GM12878 (cell line): ENCODE results near the gene SIGMAR1. TPM values are rescaled to one million over a fixed set of nuclear protein-coding genes. Genes with fewer than 3 reads are reported as not detected.

Experiments used
- ATAC-seq: fragments of 200-7000 bp; cut with Tn5 transposase; 3 replicates; pipeline ENCODE4 v1.9.1; 2020; ENCODE audit warnings: mild to moderate bottlenecking, moderate library complexity
- BruUV-seq: library from RNA; stranded (reverse); fragments of 400-500 nt; replicated peaks from 2 replicates; lab custom pipeline; 2021; lab: Mats Ljungman, UMichigan
- CTCF ChIA-PET: fragments of 300-600 bp; sonication (Branson Sonifier 250); formaldehyde crosslinking; extraction: SDS; loops from one replicate; lab custom pipeline; 2021; ENCODE audit warnings: inconsistent platforms; lab: Yijun Ruan, JAX
- POLR2A ChIA-PET: fragments of 350-600 bp; formaldehyde crosslinking; extraction: SDS; loops from one replicate; lab custom pipeline; 2021; ENCODE audit warnings: inconsistent platforms; lab: Charles Lee
- RAD21 ChIA-PET: fragments of 300-600 bp; sonication (Branson Sonifier 250); formaldehyde crosslinking; loops from one replicate; lab custom pipeline; 2023; ENCODE audit warnings: antibody characterized with exemption; ENCODE audit not compliant: unreplicated experiment; lab: Charles Lee
- SMC1A ChIA-PET: fragments of 300-600 bp; sonication (Branson Sonifier 250); formaldehyde crosslinking; loops from one replicate; lab custom pipeline; 2023; ENCODE audit not compliant: unreplicated experiment, uncharacterized antibody; lab: Charles Lee
- DNase-seq: peaks from one replicate; pipeline ENCODE4 v3.0.0-alpha.2; 2011; ENCODE audit warnings: low read depth, low spot score
- FAIRE-seq: peaks from 3 replicates; lab custom pipeline; 2011; peaks lifted over from hg19 to GRCh38; lab: Jason Lieb, UNC
- H2AFZ ChIP-seq: 2 replicates; pipeline ENCODE4 v1.6.0; 2011; ENCODE audit warnings: low read depth, low read length, control low read depth; ENCODE audit not compliant: control insufficient read depth
- H3K27ac ChIP-seq: 2 replicates; pipeline ENCODE4 v1.5.1; 2011; ENCODE audit warnings: control low read depth; ENCODE audit not compliant: control insufficient read depth, insufficient read depth
- H3K27me3 ChIP-seq, 2 experiments: replicated peaks in 1 of 2; 2 replicates each; pipeline versions ENCODE4 v1.6.0 to v1.6.1; 2011; ENCODE audit warnings: low read length in 1 of 2; ENCODE audit not compliant: control insufficient read depth in 2 of 2, insufficient read depth in 2 of 2
- H3K36me3 ChIP-seq, 2 experiments: 2 replicates each; pipeline ENCODE4 v1.5.1; 2011; ENCODE audit warnings: low read length in 1 of 2; ENCODE audit not compliant: control insufficient read depth in 2 of 2, insufficient read depth in 2 of 2
- H3K4me1 ChIP-seq: 2 replicates; pipeline ENCODE4 v1.6.1; 2011; ENCODE audit warnings: mild to moderate bottlenecking, low read length, moderate library complexity, mixed read lengths; ENCODE audit not compliant: control insufficient read depth, insufficient read depth
- H3K4me2 ChIP-seq: 2 replicates; pipeline ENCODE4 v1.6.0; 2011; ENCODE audit warnings: control low read depth; ENCODE audit not compliant: control insufficient read depth, insufficient read depth
- H3K4me3 ChIP-seq: fragments of 200-600 bp; sonication (generic); 2 replicates; pipeline ENCODE4 v1.5.1; 2016
- H3K79me2 ChIP-seq: 2 replicates; pipeline ENCODE4 v1.6.0; 2011; ENCODE audit warnings: low read length; ENCODE audit not compliant: control insufficient read depth, insufficient read depth
- H3K9ac ChIP-seq: 2 replicates; pipeline ENCODE4 v1.8.0; 2011; ENCODE audit warnings: low read length, control low read depth, mixed read lengths; ENCODE audit not compliant: control insufficient read depth, insufficient read depth
- H3K9me3 ChIP-seq: replicated peaks from 3 replicates; pipeline ENCODE4 v1.5.1; 2011; ENCODE audit warnings: mild to moderate bottlenecking, low read length; ENCODE audit not compliant: control insufficient read depth, insufficient read depth
- H4K20me1 ChIP-seq: 2 replicates; pipeline ENCODE4 v1.6.0; 2011; ENCODE audit not compliant: control insufficient read depth, insufficient read depth
- BCL3 ChIP-seq: IDR thresholded peaks from 2 replicates; pipeline ENCODE4 v1.6.1; 2011; ENCODE audit warnings: borderline replicate concordance, low read depth, mild to moderate bottlenecking, moderate library complexity, low read length; ENCODE audit not compliant: insufficient read depth, poor library complexity, severe bottlenecking
- BCLAF1 ChIP-seq: fragments of 450-650 bp; IDR thresholded peaks from 2 replicates; pipeline ENCODE4 v1.6.1; 2017; ENCODE audit warnings: antibody characterized with exemption, mild to moderate bottlenecking, moderate library complexity
- CHD2 ChIP-seq: IDR thresholded peaks from 2 replicates; pipeline ENCODE4 v1.6.1; 2011; ENCODE audit warnings: low read depth, low read length, improper control_type of control experiment, borderline replicate concordance
- E2F4 ChIP-seq: IDR thresholded peaks from 2 replicates; pipeline ENCODE4 v1.6.1; 2012; ENCODE audit warnings: low read depth, low read length, improper control_type of control experiment
- IRF4 ChIP-seq: IDR thresholded peaks from 2 replicates; pipeline ENCODE4 v1.6.1; 2011; ENCODE audit warnings: low read depth, low read length
- MYC ChIP-seq: IDR thresholded peaks from 2 replicates; pipeline ENCODE4 v1.6.1; 2011; ENCODE audit warnings: mild to moderate bottlenecking, low read length, moderate library complexity, inconsistent platforms; ENCODE audit not compliant: insufficient read depth, insufficient replicate concordance, insufficient read length, severe bottlenecking
- NR2C2 ChIP-seq: IDR thresholded peaks from 2 replicates; pipeline ENCODE4 v1.6.1; 2011; ENCODE audit warnings: borderline replicate concordance, low read depth; ENCODE audit not compliant: control insufficient read depth, insufficient read length
- PAX5 ChIP-seq: IDR thresholded peaks from 2 replicates; pipeline ENCODE4 v1.6.1; 2011; ENCODE audit warnings: low read depth, low read length, borderline replicate concordance
- SMAD5 ChIP-seq: IDR thresholded peaks from 2 replicates; pipeline ENCODE4 v1.6.1; 2016; ENCODE audit warnings: antibody characterized with exemption, low read depth
- SPI1 ChIP-seq: IDR thresholded peaks from 2 replicates; pipeline ENCODE4 v1.6.1; 2011; ENCODE audit warnings: low read depth, mild to moderate bottlenecking, low read length, moderate library complexity, borderline replicate concordance; ENCODE audit not compliant: insufficient read depth
- TCF3 ChIP-seq: IDR thresholded peaks from 2 replicates; pipeline ENCODE4 v1.6.1; 2012; ENCODE audit warnings: low read depth, mild to moderate bottlenecking, low read length, borderline replicate concordance; ENCODE audit not compliant: insufficient read depth
- WGBS: methylation state at CpG from one replicate; pipeline ENCODE4 v1.1.6; 2016; ENCODE audit warnings: low lambda C conversion rate; ENCODE audit not compliant: insufficient replicate concordance, insufficient coverage; ENCODE audit errors: missing lambda C conversion rate; 5-methylcytosine and 5-hydroxymethylcytosine counted together
- in situ Hi-C: fragments of 300-500 bp; cut with MboI; formaldehyde crosslinking; loops from 9 replicates; pipeline ENCODE4 v1.14.3; 2018; ENCODE audit warnings: mixed read lengths
- intact Hi-C: fragments of 100-400 bp; cut with micrococcal nuclease; formaldehyde crosslinking; loops from one replicate; pipeline ENCODE4 v1.14.2; 2022; ENCODE audit not compliant: unreplicated experiment
- polyA plus RNA-seq, 11 experiments: library from polyadenylated mRNA; depleted of rRNA in 4 of 11; unstranded in 6 of 11; stranded (reverse) in 5 of 11; fragments of >200 nt; fragmentation: Nextera tagmentation in 4 of 11; fragmentation: Illumina TruSeq in 1 of 11; extraction: Ambion mirVana in 4 of 11; extraction: Trizol in 1 of 11; gene quantifications; 1 replicate in 1 of 11; 2 replicates in 10 of 11; pipeline versions ENCODE4 v1.2.1 to v1.2.3, GENCODE V29; 2011 to 2016; ENCODE audit warnings: inconsistent platforms in 2 of 11, missing spikeins in 2 of 11, low read depth in 1 of 11
- total RNA-seq, 4 experiments: library from RNA; depleted of rRNA in 3 of 4; stranded (reverse); fragments of >200 nt in 3 of 4; fragmentation: Illumina TruSeq in 1 of 4; extraction: Trizol in 1 of 4; gene quantifications; 2 replicates each; pipeline versions ENCODE4 v1.2.1 to v1.2.3, GENCODE V29; 2013 to 2021
- TF ChIP-seq, protein P1 (sequence below): fragments of 450-650 bp; formaldehyde crosslinking; IDR thresholded peaks from 2 replicates; pipeline ENCODE4 v1.4.0; 2022; ENCODE audit warnings: mild to moderate bottlenecking, moderate library complexity

SIGMAR1 gene
- total and polyA plus RNA-seq, 10 of the 15 experiments (the other 5 are each of a cell fraction or from before 2014, with no cell fraction given), result 7.1 to 133 (median 69.5) TPM

- TF ChIP-seq BCLAF1, result no peak
Observed at GRCh38 chr9:34655394-34655793, 17.8 kb upstream of the SIGMAR1 start (continued).

- in situ Hi-C loops (no loop called here), intact Hi-C loops (no loop called here)
- BruUV-seq, result no TSS peak
- no peaks in the 10 kb centered on the region for H3K27me3 ChIP-seq
- ChIA-PET SMC1A (no interaction called here), CTCF (no interaction called here), POLR2A (no interaction called here), RAD21 (no interaction called here)
- no peak overlapping the region for H3K9ac ChIP-seq
- no peak overlapping the region for H3K27ac ChIP-seq
- no peak overlapping the region for H3K4me3 ChIP-seq
- no peak for ATAC-seq
- no peak for FAIRE-seq
- H4K20me1 ChIP-seq, result no peaks in the 10 kb centered on the region
- no peaks in the 10 kb centered on the region for H3K9me3 ChIP-seq
- H2AFZ ChIP-seq, result no peak overlapping the region
- WGBS, result 32% methylated on average over 6 of the region's 11 CpGs
- no peak overlapping the region for H3K4me2 ChIP-seq
- DNase-seq, result no peak
- peaks cover 5% of the 10 kb centered on the region for H3K4me1 ChIP-seq
- no peaks in the 10 kb centered on the region for H3K79me2 ChIP-seq
- peaks cover under 1 to 9% of the 10 kb centered on the region in 2 experiments; a peak in 3 of 4 replicates for H3K36me3 ChIP-seq
- TF ChIP-seq CHD2 (no peak), BCL3 (no peak), E2F4 (no peak), PAX5 (no peak), IRF4 (no peak), TCF3 (no peak), MYC (no peak), SMAD5 (no peak), SPI1 (no peak), NR2C2 (no peak)
- TF ChIP-seq, protein P1, sequence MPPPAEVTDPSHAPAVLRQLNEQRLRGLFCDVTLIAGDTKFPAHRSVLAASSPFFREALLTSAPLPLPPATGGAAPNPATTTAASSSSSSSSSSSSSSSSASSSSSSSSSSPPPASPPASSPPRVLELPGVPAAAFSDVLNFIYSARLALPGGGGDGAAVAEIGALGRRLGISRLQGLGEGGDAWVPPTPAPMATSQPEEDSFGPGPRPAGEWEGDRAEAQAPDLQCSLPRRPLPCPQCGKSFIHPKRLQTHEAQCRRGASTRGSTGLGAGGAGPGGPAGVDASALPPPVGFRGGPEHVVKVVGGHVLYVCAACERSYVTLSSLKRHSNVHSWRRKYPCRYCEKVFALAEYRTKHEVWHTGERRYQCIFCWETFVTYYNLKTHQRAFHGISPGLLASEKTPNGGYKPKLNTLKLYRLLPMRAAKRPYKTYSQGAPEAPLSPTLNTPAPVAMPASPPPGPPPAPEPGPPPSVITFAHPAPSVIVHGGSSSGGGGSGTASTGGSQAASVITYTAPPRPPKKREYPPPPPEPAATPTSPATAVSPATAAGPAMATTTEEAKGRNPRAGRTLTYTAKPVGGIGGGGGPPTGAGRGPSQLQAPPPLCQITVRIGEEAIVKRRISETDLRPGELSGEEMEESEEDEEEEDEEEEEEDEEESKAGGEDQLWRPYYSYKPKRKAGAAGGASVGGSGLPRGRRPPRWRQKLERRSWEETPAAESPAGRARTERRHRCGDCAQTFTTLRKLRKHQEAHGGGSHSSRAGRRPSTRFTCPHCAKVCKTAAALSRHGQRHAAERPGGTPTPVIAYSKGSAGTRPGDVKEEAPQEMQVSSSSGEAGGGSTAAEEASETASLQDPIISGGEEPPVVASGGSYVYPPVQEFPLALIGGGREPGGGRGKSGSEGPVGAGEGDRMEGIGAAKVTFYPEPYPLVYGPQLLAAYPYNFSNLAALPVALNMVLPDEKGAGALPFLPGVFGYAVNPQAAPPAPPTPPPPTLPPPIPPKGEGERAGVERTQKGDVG (CRISPR knock-in tag), result no peak
Observed at GRCh38 chr9:34654323-34655051, 16.9 kb upstream of the SIGMAR1 start.
